ENCODE measurements around the gene ANKRD13B. TPM values are rescaled to one million over a fixed set of nuclear protein-coding genes. Genes with fewer than 3 reads are reported as not detected.

The ANKRD13B gene
- total and polyA plus RNA-seq, 2 of the 13 experiments (the other 11 are each of a cell fraction or from before 2014, with no cell fraction given), result 1.7 to 1.8 TPM

DNA sequence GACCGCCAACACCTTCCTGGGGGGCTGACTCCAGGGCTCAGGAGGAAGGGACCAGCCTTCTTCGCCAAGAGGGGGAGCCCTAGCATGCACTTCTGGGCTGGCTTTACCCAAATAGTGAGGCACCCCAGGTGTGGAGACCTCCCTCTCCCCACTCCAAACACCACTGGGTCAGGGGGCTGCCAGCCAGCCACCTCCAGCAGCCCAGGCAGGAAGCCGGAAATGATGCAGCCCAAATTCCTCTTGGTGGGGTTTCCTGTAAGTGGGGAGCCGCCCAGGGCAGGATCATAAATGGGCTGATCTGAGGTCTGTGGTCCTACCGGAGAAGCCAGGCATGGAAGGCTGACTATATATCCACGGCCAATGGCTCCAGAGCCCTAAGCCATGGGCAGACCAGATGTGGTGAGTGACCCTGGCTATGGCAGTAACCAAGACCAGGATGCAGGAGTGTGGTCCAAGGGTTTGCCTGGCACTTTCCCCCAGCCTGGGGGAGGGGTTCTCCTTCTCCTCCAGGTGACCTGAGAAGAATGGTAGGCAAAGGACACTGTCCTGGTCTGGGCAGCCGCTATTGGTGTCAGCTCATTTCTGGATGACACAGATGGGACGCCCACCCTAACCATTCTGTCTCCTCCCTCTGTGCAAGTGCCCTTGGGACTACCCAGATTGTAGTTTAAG is 7.7 kb upstream of the ANKRD13B start:
- Histone ChIP-seq H2AFZ (ENCODE audit: low read length) (no peak overlapping the region), H3K9me3 (ENCODE audit: low read length) (no peaks in the 10 kb centered on the region), H3K27me3 (ENCODE audit: control insufficient read depth in 1 of 2, insufficient read depth in 2 of 2, low read length in 2 of 2) (no peaks in the 10 kb centered on the region), H3K79me2 (ENCODE audit: insufficient read depth, low read length) (peaks cover 23% of the 10 kb centered on the region), H3K4me1 (ENCODE audit: insufficient read depth, low read length) (peaks cover 31% of the 10 kb centered on the region), H3K4me2 (ENCODE audit: low read depth, low read length) (no peak overlapping the region), H3K36me3 (replicated peaks in 1 of 2; ENCODE audit: control insufficient read depth in 1 of 2, insufficient read depth in 2 of 2, low read length in 2 of 2) (peaks cover 1 to 3% of the 10 kb centered on the region in 2 experiments; a peak in 3 of 5 replicates), H3K9ac (ENCODE audit: insufficient read depth, low read depth, low read length) (no peak overlapping the region), H3K27ac (ENCODE audit: extremely low read length, insufficient read depth, low read length) (no peak overlapping the region), H4K20me1 (ENCODE audit: insufficient read depth, low read length) (peaks cover 14% of the 10 kb centered on the region; the same call in 1 of the 2 replicates), H3K4me3 (replicated peaks in 1 of 3; ENCODE audit: insufficient read depth in 1 of 3, low read depth in 2 of 3, low read length in 3 of 3) (no peak overlapping the region)
- ATAC-seq (no peak), DNase-seq (ENCODE audit: low spot score) (no peak), FAIRE-seq (no peak)
- ChIA-PET POLR2A (no interaction called here), CTCF (ENCODE audit: low intra/inter-chr PET ratio, low total read pairs) (no interaction called here)
- TF ChIP-seq, protein P1, sequence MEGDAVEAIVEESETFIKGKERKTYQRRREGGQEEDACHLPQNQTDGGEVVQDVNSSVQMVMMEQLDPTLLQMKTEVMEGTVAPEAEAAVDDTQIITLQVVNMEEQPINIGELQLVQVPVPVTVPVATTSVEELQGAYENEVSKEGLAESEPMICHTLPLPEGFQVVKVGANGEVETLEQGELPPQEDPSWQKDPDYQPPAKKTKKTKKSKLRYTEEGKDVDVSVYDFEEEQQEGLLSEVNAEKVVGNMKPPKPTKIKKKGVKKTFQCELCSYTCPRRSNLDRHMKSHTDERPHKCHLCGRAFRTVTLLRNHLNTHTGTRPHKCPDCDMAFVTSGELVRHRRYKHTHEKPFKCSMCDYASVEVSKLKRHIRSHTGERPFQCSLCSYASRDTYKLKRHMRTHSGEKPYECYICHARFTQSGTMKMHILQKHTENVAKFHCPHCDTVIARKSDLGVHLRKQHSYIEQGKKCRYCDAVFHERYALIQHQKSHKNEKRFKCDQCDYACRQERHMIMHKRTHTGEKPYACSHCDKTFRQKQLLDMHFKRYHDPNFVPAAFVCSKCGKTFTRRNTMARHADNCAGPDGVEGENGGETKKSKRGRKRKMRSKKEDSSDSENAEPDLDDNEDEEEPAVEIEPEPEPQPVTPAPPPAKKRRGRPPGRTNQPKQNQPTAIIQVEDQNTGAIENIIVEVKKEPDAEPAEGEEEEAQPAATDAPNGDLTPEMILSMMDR (CRISPR knock-in tag; IDR thresholded peaks at IDR 0.05), result peak; percentile 32
- TF ChIP-seq, protein P2, sequence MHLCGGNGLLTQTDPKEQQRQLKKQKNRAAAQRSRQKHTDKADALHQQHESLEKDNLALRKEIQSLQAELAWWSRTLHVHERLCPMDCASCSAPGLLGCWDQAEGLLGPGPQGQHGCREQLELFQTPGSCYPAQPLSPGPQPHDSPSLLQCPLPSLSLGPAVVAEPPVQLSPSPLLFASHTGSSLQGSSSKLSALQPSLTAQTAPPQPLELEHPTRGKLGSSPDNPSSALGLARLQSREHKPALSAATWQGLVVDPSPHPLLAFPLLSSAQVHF (CRISPR knock-in tag; IDR thresholded peaks at IDR 0.05), result no peak
- WGBS (ENCODE audit: low lambda C conversion rate), result 97% methylated on average over 5 of the region's 8 CpGs
- in situ Hi-C loops (cut with HindIII; ENCODE audit: extremely low pct_ligation_motif_present, low pct_unique_long_range_greater_than_20kb), result no loop called here
- BruUV-seq (replicated peaks), result no TSS peak
- intact Hi-C loops (cut with micrococcal nuclease; ENCODE audit: unreplicated experiment), result no loop called here

Measured in HepG2 (cell line).